Stimulated activated CD4-positive, alpha-beta T cell treated with anti-CD3 and anti-CD28 coated beads, TNF-alpha, amount 100 ng/mL, for 1 hour (primary cell): ENCODE data around the gene ZNF607.

Experiments used
- DNase-seq, 3 donors: peaks; one replicate each; pipeline ENCODE4 v3.0.0-alpha.2; 2020; ENCODE audit warnings: low read depth in 3 of 3, low spot score in 1 of 3

Gene ZNF607

DNA sequence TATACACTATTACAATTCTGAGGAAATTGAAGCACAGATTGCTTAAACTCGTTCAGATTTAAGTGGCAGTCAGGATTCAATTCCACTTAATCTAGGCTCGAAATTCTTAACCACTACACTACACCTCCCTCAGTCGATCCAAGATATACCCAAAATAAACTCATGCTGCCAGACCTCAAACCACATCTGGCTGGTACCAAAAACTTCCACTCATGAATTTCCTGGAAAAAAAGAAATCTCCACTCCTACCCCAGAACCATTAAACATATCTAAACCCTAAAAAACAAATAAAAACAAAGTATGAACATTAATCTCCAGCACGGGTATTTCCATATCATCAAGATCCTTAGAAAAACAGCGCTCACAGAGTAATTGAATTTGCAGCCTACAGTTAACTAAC is 65.4 kb downstream of the ZNF607 start:
- no peak for DNase-seq
